ENCODE measurements around the gene TMEM258.

TMEM258 gene

DNA sequence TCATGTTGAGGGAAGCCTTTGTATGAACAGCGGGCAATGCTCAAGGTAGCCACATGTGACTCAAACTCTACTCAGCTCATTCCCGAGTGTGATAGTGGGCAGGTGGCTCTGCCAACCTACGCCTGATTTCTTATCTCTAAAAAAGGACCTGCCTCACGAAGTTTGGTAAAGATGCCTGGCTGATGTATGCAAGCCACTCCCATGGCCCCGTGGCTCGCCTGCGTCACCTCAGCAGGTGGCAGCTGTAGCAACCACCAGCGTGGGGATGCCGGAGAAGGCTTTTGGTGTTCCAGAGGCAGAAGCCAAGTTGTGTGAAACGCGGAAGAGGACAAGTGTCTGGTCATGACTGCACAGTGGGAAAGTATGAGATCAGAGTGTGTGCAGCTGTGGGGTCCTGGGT, 41.1 kb upstream of the TMEM258 start:
- Histone ChIP-seq H3K4me3 (ENCODE audit: low read length in 2 of 2) (no peak overlapping the region), H3K9ac (ENCODE audit: low read length in 2 of 2) (no peak overlapping the region), H3K36me3 (ENCODE audit: control insufficient read depth in 2 of 2, insufficient read depth in 2 of 2, low read length in 2 of 2) (no peaks in the 10 kb centered on the region), H3K9me3 (ENCODE audit: control insufficient read depth in 2 of 2, low read length in 2 of 2) (no peaks in the 10 kb centered on the region), H3K27me3 (ENCODE audit: control insufficient read depth in 1 of 2, insufficient read depth in 2 of 2, low read length in 2 of 2) (peaks cover 8% of the 10 kb centered on the region in 2 donors), H3K4me1 (ENCODE audit: control insufficient read depth, insufficient read depth, low read length) (peaks cover 24% of the 10 kb centered on the region), H3K27ac (ENCODE audit: low read length) (no peak overlapping the region)

GRCh38 chr11:61832754-61833153, 40.4 kb upstream of the TMEM258 start:
- Histone ChIP-seq H3K9me3 (ENCODE audit: control insufficient read depth in 2 of 2, low read length in 2 of 2) (no peaks in the 10 kb centered on the region), H3K9ac (ENCODE audit: low read length in 2 of 2) (no peak overlapping the region), H3K27me3 (ENCODE audit: control insufficient read depth in 1 of 2, insufficient read depth in 2 of 2, low read length in 2 of 2) (peaks cover 12 to 16% of the 10 kb centered on the region in 2 donors), H3K4me1 (ENCODE audit: control insufficient read depth, insufficient read depth, low read length) (peaks cover 28% of the 10 kb centered on the region), H3K27ac (ENCODE audit: low read length) (no peak overlapping the region), H3K4me3 (ENCODE audit: low read length in 2 of 2) (no peak overlapping the region), H3K36me3 (ENCODE audit: control insufficient read depth in 2 of 2, insufficient read depth in 2 of 2, low read length in 2 of 2) (no peaks in the 10 kb centered on the region)

DNA sequence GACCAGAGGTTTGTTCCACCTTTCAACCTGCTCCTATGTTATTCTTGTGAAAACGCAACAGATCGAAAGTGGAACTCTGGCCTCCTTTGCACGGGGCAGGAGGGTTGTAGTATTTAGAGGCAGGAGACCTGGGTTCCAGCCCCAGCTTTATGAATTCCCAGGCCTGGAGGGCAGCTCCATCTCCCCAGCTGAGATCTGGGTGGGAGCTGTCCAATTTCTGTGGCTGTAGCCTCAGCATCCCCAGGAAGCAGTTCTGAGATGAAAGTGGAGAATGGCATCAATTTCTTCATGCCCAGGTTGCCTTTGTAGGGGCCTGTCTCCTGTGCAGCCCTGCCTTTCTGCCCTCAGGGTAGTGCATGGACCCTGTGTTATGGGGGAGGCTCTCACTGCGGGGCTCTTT, 39.8 kb upstream of the TMEM258 start:
- peaks cover 34% of the 10 kb centered on the region for H3K4me1 ChIP-seq (ENCODE audit: control insufficient read depth, insufficient read depth, low read length)
- no peak overlapping the region for H3K27ac ChIP-seq (ENCODE audit: low read length)
- H3K4me3 ChIP-seq (ENCODE audit: low read length in 2 of 2): no peak overlapping the region
- H3K9ac ChIP-seq (ENCODE audit: low read length in 2 of 2): no peak overlapping the region
- H3K9me3 ChIP-seq (ENCODE audit: control insufficient read depth in 2 of 2, low read length in 2 of 2): no peaks in the 10 kb centered on the region
- peaks cover 12 to 17% of the 10 kb centered on the region in 2 donors for H3K27me3 ChIP-seq (ENCODE audit: control insufficient read depth in 1 of 2, insufficient read depth in 2 of 2, low read length in 2 of 2)
- no peaks in the 10 kb centered on the region for H3K36me3 ChIP-seq (ENCODE audit: control insufficient read depth in 2 of 2, insufficient read depth in 2 of 2, low read length in 2 of 2)

DNA sequence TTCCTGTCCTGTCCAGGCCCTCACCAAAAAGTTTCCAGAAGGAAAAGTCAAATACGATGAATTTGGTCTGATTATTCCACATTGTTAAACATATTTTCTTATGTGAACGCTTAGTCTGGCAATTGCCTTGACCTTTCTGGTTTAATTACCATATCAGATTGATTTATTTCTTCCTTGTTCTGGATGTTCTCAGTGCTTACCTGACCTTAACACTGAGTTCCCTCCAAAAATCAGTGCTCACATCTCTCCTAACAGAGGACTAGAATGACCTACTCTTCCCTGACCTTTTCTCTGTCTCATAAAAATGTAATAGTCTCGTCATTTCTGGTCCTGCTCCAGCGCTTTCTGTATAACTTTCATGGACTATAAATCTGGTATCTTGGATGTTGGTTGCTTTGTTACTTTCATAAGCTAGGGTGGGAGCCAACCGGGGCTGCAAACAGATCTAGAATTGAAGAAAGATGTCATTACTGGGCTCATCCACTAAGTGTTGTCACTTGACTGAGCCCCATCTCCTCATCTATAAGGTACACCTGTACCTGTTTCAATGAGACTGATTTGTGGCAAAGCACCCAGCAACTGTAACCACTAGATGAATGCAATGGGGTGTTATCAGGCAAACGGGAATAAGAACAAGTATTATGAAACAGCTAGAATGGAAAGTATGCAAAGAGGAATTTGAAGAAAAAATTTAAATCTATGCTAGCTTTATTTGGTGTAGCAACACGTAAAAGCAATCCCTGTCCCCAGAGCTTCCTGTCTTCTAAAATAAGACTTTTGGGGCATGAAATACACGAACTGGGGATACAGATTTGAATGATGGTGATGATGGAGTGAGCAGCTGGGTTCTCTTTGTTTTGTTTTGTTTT, 38.1 kb upstream of the TMEM258 start:
- Histone ChIP-seq H3K27ac (ENCODE audit: low read length) (peak overlapping the region; percentile 49), H3K9me3 (ENCODE audit: control insufficient read depth in 2 of 2, low read length in 2 of 2) (no peaks in the 10 kb centered on the region), H3K4me1 (ENCODE audit: control insufficient read depth, insufficient read depth, low read length) (peaks cover 39% of the 10 kb centered on the region), H3K4me3 (ENCODE audit: low read length in 2 of 2) (peak overlapping the region in 1 of 2 donors; percentile 78), H3K36me3 (ENCODE audit: control insufficient read depth in 2 of 2, insufficient read depth in 2 of 2, low read length in 2 of 2) (no peaks in the 10 kb centered on the region), H3K9ac (ENCODE audit: low read length in 2 of 2) (no peak overlapping the region), H3K27me3 (ENCODE audit: control insufficient read depth in 1 of 2, insufficient read depth in 2 of 2, low read length in 2 of 2) (peaks cover 16 to 17% of the 10 kb centered on the region in 2 donors)

- H3K27me3 ChIP-seq (ENCODE audit: control insufficient read depth in 1 of 2, insufficient read depth in 2 of 2, low read length in 2 of 2): peaks cover 16 to 17% of the 10 kb centered on the region in 2 donors
- H3K4me3 ChIP-seq (ENCODE audit: low read length in 2 of 2): peak overlapping the region in 1 of 2 donors; percentile 78
- H3K9me3 ChIP-seq (ENCODE audit: control insufficient read depth in 2 of 2, low read length in 2 of 2): no peaks in the 10 kb centered on the region
- peaks cover 35% of the 10 kb centered on the region for H3K4me1 ChIP-seq (ENCODE audit: control insufficient read depth, insufficient read depth, low read length)
- peak overlapping the region; percentile 24 for H3K27ac ChIP-seq (ENCODE audit: low read length)
- peak overlapping the region in 1 of 2 donors; percentile 63 for H3K9ac ChIP-seq (ENCODE audit: low read length in 2 of 2)
- no peaks in the 10 kb centered on the region for H3K36me3 ChIP-seq (ENCODE audit: control insufficient read depth in 2 of 2, insufficient read depth in 2 of 2, low read length in 2 of 2)
These were observed 37.4 kb upstream of the TMEM258 start for GRCh38 chr11:61829806-61830205.

- Histone ChIP-seq H3K9me3 (ENCODE audit: control insufficient read depth in 2 of 2, low read length in 2 of 2) (no peaks in the 10 kb centered on the region), H3K4me3 (ENCODE audit: low read length in 2 of 2) (peak overlapping the region; percentile 58 to 78), H3K4me1 (ENCODE audit: control insufficient read depth, insufficient read depth, low read length) (peaks cover 35% of the 10 kb centered on the region), H3K27ac (ENCODE audit: low read length) (peak overlapping the region; percentile 55), H3K36me3 (ENCODE audit: control insufficient read depth in 2 of 2, insufficient read depth in 2 of 2, low read length in 2 of 2) (no peaks in the 10 kb centered on the region), H3K27me3 (ENCODE audit: control insufficient read depth in 1 of 2, insufficient read depth in 2 of 2, low read length in 2 of 2) (peaks cover 16 to 17% of the 10 kb centered on the region in 2 donors), H3K9ac (ENCODE audit: low read length in 2 of 2) (peak overlapping the region; percentile 42 to 63)
These were observed 36.4 kb upstream of the TMEM258 start for GRCh38 chr11:61828629-61829407.

DNA sequence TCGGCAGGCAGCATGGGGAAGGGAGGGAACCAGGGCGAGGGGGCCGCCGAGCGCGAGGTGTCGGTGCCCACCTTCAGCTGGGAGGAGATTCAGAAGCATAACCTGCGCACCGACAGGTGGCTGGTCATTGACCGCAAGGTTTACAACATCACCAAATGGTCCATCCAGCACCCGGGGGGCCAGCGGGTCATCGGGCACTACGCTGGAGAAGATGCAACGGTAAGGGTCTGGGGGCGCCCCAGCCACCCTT, 35.9 kb upstream of the TMEM258 start:
- H3K4me1 ChIP-seq (ENCODE audit: control insufficient read depth, insufficient read depth, low read length): peaks cover 35% of the 10 kb centered on the region
- peak overlapping the region; percentile 42 to 63 for H3K9ac ChIP-seq (ENCODE audit: low read length in 2 of 2)
- peak overlapping the region; percentile 58 to 78 for H3K4me3 ChIP-seq (ENCODE audit: low read length in 2 of 2)
- peak overlapping the region; percentile 55 for H3K27ac ChIP-seq (ENCODE audit: low read length)
- no peaks in the 10 kb centered on the region for H3K36me3 ChIP-seq (ENCODE audit: control insufficient read depth in 2 of 2, insufficient read depth in 2 of 2, low read length in 2 of 2)
- no peaks in the 10 kb centered on the region for H3K9me3 ChIP-seq (ENCODE audit: control insufficient read depth in 2 of 2, low read length in 2 of 2)
- H3K27me3 ChIP-seq (ENCODE audit: control insufficient read depth in 1 of 2, insufficient read depth in 2 of 2, low read length in 2 of 2): peaks cover 16 to 17% of the 10 kb centered on the region in 2 donors

DNA sequence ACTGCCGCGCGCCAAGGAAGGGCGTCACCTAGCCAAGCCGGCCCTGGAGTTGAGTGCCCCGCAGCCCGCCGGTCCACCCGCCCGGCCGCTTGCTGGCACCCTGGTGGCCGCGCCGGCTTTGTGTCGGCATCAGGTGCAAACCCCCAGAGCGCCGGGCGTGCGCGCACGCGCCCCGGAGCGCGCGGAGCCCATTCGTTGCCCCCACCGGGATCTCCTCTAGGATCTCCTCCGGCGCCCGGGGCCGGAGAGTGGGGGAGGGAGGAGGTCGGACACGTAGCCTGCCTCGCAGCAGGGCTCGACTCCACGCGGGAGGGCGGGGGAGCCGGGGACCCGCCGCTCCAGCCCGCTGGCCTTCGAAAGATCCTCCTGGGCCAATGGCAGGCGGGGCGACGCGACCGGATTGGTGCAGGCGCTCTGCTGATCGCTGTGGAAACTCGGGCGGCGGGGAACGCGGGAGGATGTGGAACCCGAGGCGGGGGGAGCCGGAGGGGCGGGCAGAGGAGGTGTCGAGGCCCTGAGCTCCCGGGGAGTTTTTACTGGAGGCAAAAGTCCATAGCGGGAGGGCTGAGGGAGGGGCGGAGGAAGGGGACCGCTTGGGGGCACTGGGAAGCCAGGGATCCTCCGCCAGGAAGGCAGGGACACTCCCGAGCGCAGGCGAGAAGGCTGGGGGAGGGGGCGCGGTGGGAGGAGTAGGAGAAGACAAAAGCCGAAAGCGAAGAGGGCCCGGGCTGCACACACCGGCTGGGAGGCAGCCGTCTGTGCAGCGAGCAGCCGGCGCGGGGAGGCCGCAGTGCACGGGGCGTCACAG, 35.4 kb upstream of the TMEM258 start, which contains the start of gene FADS2:
Gene FADS2, plus strand, starts transcription at position 730 of the 808 bp plus-strand sequence. CDS start 91 bp downstream, outside the sequence.
- Histone ChIP-seq H3K9me3 (ENCODE audit: control insufficient read depth in 2 of 2, low read length in 2 of 2) (no peaks in the 10 kb centered on the region), H3K4me1 (ENCODE audit: control insufficient read depth, insufficient read depth, low read length) (peaks cover 32% of the 10 kb centered on the region), H3K4me3 (ENCODE audit: low read length in 2 of 2) (peak within 1 kb of the TSS; percentile 58 to 78), H3K27me3 (ENCODE audit: control insufficient read depth in 1 of 2, insufficient read depth in 2 of 2, low read length in 2 of 2) (peaks cover 16 to 17% of the 10 kb centered on the region in 2 donors), H3K9ac (ENCODE audit: low read length in 2 of 2) (peak within 1 kb of the TSS; percentile 42 to 63), H3K27ac (ENCODE audit: low read length) (peak within 1 kb of the TSS; percentile 55), H3K36me3 (ENCODE audit: control insufficient read depth in 2 of 2, insufficient read depth in 2 of 2, low read length in 2 of 2) (no peaks in the 10 kb centered on the region)

- Histone ChIP-seq H3K4me1 (ENCODE audit: control insufficient read depth, insufficient read depth, low read length) (peaks cover 31% of the 10 kb centered on the region), H3K4me3 (ENCODE audit: low read length in 2 of 2) (peak overlapping the region; percentile 9 to 78), H3K9ac (ENCODE audit: low read length in 2 of 2) (peak overlapping the region; percentile 13 to 39), H3K27me3 (ENCODE audit: control insufficient read depth in 1 of 2, insufficient read depth in 2 of 2, low read length in 2 of 2) (peaks cover 13 to 17% of the 10 kb centered on the region in 2 donors), H3K36me3 (ENCODE audit: control insufficient read depth in 2 of 2, insufficient read depth in 2 of 2, low read length in 2 of 2) (no peaks in the 10 kb centered on the region), H3K9me3 (ENCODE audit: control insufficient read depth in 2 of 2, low read length in 2 of 2) (no peaks in the 10 kb centered on the region), H3K27ac (ENCODE audit: low read length) (peak overlapping the region; percentile 55)
These were observed 34.7 kb upstream of the TMEM258 start for GRCh38 chr11:61826930-61827570.

DNA sequence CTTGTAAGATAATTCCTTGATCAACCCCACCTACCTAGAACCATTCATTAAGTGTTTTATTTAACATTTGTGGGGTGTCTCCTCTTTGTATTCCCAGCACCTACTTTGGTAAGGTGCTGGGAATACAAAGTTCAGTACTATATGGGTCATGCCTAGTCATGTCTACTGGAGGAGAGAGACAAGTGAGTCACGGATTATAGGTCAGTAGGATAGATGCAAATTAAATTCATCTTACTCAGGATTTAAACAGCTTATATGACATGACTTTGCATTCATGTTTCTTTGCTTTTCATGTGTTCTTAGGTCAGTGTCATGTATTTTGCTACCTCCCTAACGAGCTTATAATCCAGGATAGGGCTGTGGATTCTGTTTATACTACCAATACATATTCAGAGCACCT, 27.8 kb upstream of the TMEM258 start:
- H3K36me3 ChIP-seq (ENCODE audit: control insufficient read depth in 2 of 2, insufficient read depth in 2 of 2, low read length in 2 of 2): no peaks in the 10 kb centered on the region
- no peak overlapping the region for H3K9ac ChIP-seq (ENCODE audit: low read length in 2 of 2)
- H3K9me3 ChIP-seq (ENCODE audit: control insufficient read depth in 2 of 2, low read length in 2 of 2): no peaks in the 10 kb centered on the region
- peaks cover 15% of the 10 kb centered on the region for H3K4me1 ChIP-seq (ENCODE audit: control insufficient read depth, insufficient read depth, low read length)
- H3K4me3 ChIP-seq (ENCODE audit: low read length in 2 of 2): no peak overlapping the region
- H3K27me3 ChIP-seq (ENCODE audit: control insufficient read depth in 1 of 2, insufficient read depth in 2 of 2, low read length in 2 of 2): no peaks in the 10 kb centered on the region
- no peak overlapping the region for H3K27ac ChIP-seq (ENCODE audit: low read length)
